Measurements from ENCODE around the gene FOXD4L4.
"Not testable (repeated sequence)": the region's sequence is repeated elsewhere in the genome, so short reads cannot be mapped to it uniquely, and the experiment has no call there.

FOXD4L4 gene

DNA sequence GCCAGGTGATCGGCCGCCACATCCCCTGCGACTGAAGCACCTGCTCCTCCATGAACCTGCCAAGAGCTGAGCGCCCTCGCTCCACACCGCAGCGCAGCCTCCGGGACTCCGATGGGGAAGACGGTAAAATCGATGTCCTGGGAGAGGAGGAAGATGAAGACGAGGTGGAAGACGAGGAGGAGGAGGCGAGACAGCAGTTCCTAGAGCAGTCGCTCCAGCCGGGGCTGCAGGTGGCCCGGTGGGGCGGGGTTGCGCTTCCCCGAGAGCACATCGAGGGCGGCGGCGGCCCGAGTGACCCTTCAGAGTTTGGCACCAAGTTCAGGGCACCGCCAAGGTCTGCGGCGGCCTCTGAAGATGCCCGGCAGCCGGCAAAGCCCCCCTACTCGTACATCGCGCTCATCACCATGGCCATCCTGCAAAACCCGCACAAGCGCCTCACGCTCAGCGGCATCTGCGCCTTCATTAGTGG, at the start of gene FOXD4L4:
Gene FOXD4L4 (plus strand): TSS at position 51 of the 469 bp plus-strand sequence. CDS start 0 bp downstream, at position 51.
- DNase-seq; in situ Hi-C loops (cut with HindIII; ENCODE audit: low pct_ligation_motif_present, low pct_unique_long_range_greater_than_20kb, low sequenced_read_pairs): not testable (repeated sequence)

- DNase-seq; in situ Hi-C loops (cut with HindIII; ENCODE audit: low pct_ligation_motif_present, low pct_unique_long_range_greater_than_20kb, low sequenced_read_pairs): not testable (repeated sequence)
These were observed 33.4 kb upstream of the FOXD4L4 start for GRCh38 chr9:65703550-65703949.

GRCh38 chr9:65714445-65714844, 22.5 kb upstream of the FOXD4L4 start:
- DNase-seq; in situ Hi-C loops (cut with HindIII; ENCODE audit: low pct_ligation_motif_present, low pct_unique_long_range_greater_than_20kb, low sequenced_read_pairs): not testable (repeated sequence)

- in situ Hi-C loops (cut with HindIII; ENCODE audit: low pct_ligation_motif_present, low pct_unique_long_range_greater_than_20kb, low sequenced_read_pairs); DNase-seq: not testable (repeated sequence)
These were observed 1.2 kb downstream of the FOXD4L4 start for GRCh38 chr9:65738133-65738532.

Measured in ACHN (cell line).